ENCODE results near the gene SLFN13. TPM values are rescaled to one million over a fixed set of nuclear protein-coding genes. Genes with fewer than 3 reads are reported as not detected.
"Not testable (repeated sequence)": the region's sequence is repeated elsewhere in the genome, so short reads cannot be mapped to it uniquely, and the experiment has no call there.

SLFN13 gene
- total RNA-seq, 1 donor from 2014 or later = 14.3 TPM

DNA sequence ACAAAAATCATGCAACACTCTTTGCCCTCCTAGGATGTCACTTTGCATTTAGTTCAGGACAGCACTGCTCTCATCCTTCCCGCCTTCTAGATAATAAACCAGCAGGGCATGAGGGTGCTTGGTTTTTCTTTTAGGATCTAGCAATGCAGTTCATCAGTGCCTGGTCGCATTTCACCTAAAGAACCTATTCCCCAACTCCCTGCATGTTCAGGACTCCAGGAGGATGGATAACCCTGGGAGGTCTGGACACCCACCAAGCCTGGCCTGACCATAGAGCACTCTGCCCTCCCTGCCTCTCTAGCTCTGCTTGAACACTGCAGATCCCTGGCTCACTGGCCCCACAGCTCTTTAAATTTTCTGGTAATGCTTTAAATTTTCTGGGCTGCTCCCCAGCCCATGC is 18.9 kb downstream of the SLFN13 start:
- TF ChIP-seq, protein P1, sequence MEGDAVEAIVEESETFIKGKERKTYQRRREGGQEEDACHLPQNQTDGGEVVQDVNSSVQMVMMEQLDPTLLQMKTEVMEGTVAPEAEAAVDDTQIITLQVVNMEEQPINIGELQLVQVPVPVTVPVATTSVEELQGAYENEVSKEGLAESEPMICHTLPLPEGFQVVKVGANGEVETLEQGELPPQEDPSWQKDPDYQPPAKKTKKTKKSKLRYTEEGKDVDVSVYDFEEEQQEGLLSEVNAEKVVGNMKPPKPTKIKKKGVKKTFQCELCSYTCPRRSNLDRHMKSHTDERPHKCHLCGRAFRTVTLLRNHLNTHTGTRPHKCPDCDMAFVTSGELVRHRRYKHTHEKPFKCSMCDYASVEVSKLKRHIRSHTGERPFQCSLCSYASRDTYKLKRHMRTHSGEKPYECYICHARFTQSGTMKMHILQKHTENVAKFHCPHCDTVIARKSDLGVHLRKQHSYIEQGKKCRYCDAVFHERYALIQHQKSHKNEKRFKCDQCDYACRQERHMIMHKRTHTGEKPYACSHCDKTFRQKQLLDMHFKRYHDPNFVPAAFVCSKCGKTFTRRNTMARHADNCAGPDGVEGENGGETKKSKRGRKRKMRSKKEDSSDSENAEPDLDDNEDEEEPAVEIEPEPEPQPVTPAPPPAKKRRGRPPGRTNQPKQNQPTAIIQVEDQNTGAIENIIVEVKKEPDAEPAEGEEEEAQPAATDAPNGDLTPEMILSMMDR (conservative IDR thresholded peaks at IDR 0.05) = no peak
- Mint-ChIP-seq H3K4me1 (ENCODE audit: unreplicated experiment) (peaks cover 11% of the 10 kb centered on the region), H3K27me3 (peaks cover 3% of the 10 kb centered on the region), H3K36me3 (no peaks in the 10 kb centered on the region), H3K27ac (no peak overlapping the region), H3K4me3 (no peak overlapping the region), H3K9me3 (peaks cover 11% of the 10 kb centered on the region)
- no peak for DNase-seq (ENCODE audit: extremely low spot score, unreplicated experiment)

DNA sequence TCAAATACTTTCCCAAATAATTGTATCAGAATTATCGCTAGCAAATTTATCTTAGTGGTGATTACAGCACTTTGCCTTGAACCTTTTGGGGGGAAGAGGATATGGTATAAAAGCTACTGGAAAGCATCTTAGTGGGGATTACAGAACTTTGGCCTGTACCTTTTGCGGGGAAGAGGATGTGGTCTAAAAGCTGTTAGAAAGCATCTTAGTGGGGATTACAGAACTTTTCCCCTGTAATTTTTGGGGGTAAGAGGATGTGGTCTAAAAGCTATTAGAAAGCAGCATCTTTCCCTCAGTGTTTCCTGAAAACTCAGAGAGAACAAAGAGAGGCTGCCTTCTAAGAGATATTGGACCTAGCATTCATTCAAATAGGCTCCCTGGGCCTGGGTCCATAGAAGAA is 20.3 kb downstream of the SLFN13 start:
- peaks cover 3% of the 10 kb centered on the region for H3K27me3 Mint-ChIP-seq
- peaks cover 2% of the 10 kb centered on the region for H3K4me1 Mint-ChIP-seq (ENCODE audit: unreplicated experiment)
- no peak overlapping the region for H3K4me3 Mint-ChIP-seq
- TF ChIP-seq, protein P1 (conservative IDR thresholded peaks at IDR 0.05) = no peak
- H3K27ac Mint-ChIP-seq = no peak overlapping the region
- no peak for DNase-seq (ENCODE audit: extremely low spot score, unreplicated experiment)
- no peaks in the 10 kb centered on the region for H3K36me3 Mint-ChIP-seq
- peaks cover 5% of the 10 kb centered on the region for H3K9me3 Mint-ChIP-seq

- TF ChIP-seq, protein P1 (conservative IDR thresholded peaks at IDR 0.05) = no peak
- Mint-ChIP-seq H3K4me3 (no peak overlapping the region), H3K4me1 (ENCODE audit: unreplicated experiment) (no peaks in the 10 kb centered on the region), H3K9me3 (peaks cover 9% of the 10 kb centered on the region), H3K36me3 (no peaks in the 10 kb centered on the region), H3K27ac (no peak overlapping the region), H3K27me3 (peaks cover 3% of the 10 kb centered on the region)
- no peak for DNase-seq (ENCODE audit: extremely low spot score, unreplicated experiment)
These were observed 24.8 kb downstream of the SLFN13 start for GRCh38 chr17:35423761-35424160.

DNA sequence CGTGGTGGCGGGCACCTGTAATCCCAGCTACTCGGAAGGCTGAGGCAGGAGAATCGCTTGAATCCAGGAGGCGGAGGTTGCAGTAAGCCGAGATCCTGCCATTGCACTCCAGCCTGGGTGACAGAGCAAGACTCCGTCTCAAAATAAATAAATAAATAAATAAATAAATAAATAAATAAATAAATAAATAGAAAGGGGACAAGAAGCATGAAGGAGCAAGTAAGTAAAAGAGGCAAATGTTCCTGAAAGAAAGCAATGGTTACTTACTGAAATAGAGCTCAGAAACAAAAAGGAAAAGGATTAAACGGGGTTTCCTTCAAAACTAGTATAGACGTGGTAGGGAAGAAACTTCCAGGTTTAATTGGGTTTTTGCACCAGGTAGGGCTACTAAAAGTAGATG is 27.5 kb downstream of the SLFN13 start:
- H3K9me3 Mint-ChIP-seq; H3K4me1 Mint-ChIP-seq (ENCODE audit: unreplicated experiment); DNase-seq (ENCODE audit: extremely low spot score, unreplicated experiment); H3K27ac Mint-ChIP-seq; H3K4me3 Mint-ChIP-seq; H3K27me3 Mint-ChIP-seq; H3K36me3 Mint-ChIP-seq: not testable (repeated sequence)

DNA sequence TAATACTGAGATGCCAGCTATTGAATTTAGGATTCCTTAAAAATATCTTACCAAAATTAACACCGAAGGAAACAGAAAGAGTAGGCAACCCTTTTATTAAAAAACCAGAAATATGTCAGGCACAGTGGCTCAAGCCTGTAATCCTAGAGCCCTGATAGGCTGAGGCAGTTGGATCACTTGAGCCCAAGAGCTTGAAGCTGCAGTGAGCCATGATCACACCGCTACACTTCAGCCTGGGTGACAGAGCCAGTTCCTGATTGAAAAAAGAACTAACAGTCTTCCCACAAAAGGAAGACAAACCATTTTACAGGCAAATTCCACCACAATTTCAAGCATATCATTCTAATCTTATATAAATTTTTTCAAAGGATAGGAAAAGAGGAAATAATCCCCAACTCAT is 31.9 kb downstream of the SLFN13 start:
- Mint-ChIP-seq H3K9me3 (peaks cover 4% of the 10 kb centered on the region), H3K4me1 (ENCODE audit: unreplicated experiment) (no peaks in the 10 kb centered on the region), H3K27ac (no peak overlapping the region), H3K4me3 (no peak overlapping the region), H3K27me3 (no peaks in the 10 kb centered on the region), H3K36me3 (peaks cover 4% of the 10 kb centered on the region)
- no peak for DNase-seq (ENCODE audit: extremely low spot score, unreplicated experiment)
- TF ChIP-seq, protein P1 (conservative IDR thresholded peaks at IDR 0.05) = no peak

GRCh38 chr17:35414707-35415106 is 33.9 kb downstream of the SLFN13 start:
- H3K27me3 Mint-ChIP-seq; H3K4me3 Mint-ChIP-seq; H3K9me3 Mint-ChIP-seq; DNase-seq (ENCODE audit: extremely low spot score, unreplicated experiment); H3K27ac Mint-ChIP-seq; H3K4me1 Mint-ChIP-seq (ENCODE audit: unreplicated experiment); H3K36me3 Mint-ChIP-seq: not testable (repeated sequence)

DNA sequence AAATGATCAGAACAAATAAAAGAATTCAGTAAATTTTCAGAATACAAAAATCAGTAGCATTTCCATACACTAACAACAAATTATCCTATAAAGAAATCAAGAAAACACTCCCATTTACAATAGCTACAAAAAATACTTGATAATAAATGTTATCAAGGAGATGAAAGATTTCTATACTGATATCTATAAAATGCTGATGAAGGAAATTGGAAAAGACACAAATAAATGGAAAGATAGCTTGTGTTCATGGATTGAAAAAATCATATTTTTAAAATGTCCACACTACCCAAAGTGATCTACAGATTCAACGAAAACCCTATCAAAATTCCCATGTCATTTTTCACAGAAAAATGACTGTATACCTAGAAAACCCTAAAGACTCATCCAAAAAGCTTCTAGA is 34.3 kb downstream of the SLFN13 start:
- Mint-ChIP-seq H3K27ac (no peak overlapping the region), H3K36me3 (peaks cover 4% of the 10 kb centered on the region), H3K27me3 (no peaks in the 10 kb centered on the region), H3K4me1 (ENCODE audit: unreplicated experiment) (no peaks in the 10 kb centered on the region), H3K4me3 (no peak overlapping the region), H3K9me3 (peaks cover 4% of the 10 kb centered on the region)
- TF ChIP-seq, protein P1 (conservative IDR thresholded peaks at IDR 0.05) = no peak
- no peak for DNase-seq (ENCODE audit: extremely low spot score, unreplicated experiment)

Data from type B pancreatic cell (in vitro differentiated cells).